ENCODE data around the gene PLD3.

The PLD3 gene

GRCh38 chr19:40335101-40335500, 13.4 kb upstream of the PLD3 start:
- no peak for FAIRE-seq

DNA sequence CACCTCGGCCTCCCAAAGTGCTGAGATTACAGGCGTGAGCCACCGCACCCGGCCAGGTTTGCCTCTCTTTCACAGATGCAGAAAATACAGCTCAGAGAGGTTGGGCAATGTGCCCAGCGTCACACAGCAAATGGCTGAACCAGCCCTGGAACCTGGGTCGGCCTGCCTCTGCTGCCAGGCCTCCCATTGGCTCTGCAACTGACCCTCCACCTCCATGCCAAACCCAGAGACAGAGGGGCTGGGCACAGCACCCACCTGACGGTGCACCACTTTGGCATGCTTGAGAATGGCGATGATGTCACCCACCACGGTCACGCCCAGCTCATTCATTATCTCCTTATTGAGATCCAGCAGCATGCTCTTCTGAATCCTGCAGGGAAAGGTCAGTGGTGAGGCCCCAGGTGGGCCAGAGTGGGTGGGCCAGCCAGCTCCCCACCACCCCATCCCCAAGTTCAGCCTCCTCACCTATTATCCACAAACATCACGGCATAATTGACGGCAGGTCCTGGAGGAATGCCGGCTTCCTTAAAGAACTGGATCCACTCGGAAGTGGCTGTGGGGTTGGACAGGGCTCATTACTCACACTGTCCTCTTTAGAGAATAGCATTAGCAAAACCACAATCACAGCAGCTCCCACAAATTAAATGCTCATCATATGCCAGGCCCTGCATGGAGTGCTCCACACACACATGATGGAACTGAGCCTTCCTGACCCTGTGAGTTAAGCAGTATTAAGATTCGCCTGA, 12.5 kb upstream of the PLD3 start:
- FAIRE-seq, result no peak

DNA sequence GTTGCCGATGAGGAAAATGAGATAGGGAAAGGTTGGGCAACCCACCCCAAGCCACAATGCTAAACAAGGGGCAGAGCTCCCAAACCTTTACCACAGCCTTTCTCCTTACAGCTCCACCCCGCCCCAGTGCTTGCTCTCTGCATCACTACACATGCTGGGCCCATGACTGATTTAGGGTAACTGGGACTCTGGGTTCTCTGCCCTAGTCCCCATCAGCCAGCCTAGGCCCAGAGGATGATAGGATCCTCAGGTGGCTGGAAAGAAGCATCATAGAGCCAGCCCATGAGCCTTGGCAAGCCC, 11.9 kb upstream of the PLD3 start:
- FAIRE-seq, result no peak

GRCh38 chr19:40337107-40337506, 11.4 kb upstream of the PLD3 start:
- no peak for FAIRE-seq

GRCh38 chr19:40337594-40337993, 10.9 kb upstream of the PLD3 start:
- no peak for FAIRE-seq

DNA sequence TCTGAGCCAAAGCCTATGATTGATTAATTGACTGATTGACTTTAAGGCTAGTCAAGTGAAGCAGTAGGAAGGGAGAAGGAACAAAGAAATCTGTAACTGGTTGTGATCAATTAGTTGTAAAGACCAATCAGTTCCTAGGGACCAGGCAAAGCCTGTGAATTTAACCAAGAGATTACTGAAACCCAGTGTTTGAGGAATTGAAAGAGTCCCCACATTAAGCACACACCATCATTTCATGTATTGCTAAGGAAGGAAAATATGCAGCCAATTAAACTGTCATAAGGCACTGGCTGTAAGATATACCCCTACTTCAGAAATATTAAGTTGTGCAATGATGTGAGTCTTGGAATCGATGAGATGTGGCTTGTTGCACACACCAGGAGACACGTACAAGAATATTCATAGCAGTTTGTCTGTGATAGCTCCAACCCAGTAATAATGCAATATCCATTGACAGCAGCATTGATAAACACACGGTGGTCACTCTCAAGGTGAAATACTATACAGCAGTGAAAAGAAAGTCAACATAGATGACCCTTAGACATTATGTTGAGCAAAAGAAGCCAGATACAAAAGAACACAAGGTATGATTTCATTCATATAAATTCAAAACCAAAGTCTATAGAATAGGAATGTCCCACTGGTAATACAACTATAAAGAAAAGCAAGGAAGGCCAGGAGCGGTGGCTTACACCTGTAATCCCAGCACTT, 9.3 kb upstream of the PLD3 start:
- FAIRE-seq, result no peak

DNA sequence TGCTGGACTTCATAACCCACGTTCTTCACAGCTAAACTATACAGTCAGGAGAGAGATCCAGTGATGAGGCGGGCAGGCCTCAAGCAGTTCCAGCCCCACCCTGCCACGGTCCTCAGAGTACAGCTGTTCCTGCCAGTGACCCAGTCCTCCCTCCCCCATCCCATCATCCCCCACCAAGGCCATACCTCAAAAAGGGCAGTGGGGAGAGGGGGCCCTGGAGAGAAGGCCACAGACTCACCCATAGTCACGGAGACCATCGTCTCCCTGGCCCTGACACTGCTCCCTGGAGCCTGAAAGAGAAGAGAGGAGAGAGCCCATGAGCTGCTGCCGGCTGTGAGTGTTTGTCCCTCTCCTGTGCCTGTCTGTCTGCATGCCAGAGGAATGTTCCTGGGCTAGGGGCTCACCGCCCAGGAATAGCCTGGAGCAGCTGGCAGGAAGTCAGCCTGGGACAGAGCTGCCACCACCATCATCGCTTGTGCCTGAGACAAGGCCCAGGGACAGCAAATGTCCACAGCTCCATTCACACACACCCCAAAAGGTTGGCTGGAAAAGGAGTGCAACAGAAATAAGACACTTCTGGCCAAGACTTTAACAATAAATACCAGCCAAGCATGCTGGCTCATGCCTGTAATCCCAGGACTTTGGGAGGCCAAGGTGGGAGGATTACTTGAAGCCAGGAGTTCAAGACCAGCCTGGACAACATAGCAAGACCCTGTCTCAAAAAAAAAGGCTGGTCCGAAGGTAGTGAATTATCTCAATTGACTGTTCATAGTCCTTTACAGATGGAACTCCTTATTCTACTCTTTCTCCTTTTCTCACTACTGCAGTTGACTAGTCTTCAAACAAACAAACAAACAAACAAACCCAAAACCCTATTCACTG, 6.7 kb upstream of the PLD3 start:
- no peak for FAIRE-seq

GRCh38 chr19:40342644-40343311, 5.7 kb upstream of the PLD3 start:
- no peak for FAIRE-seq

- no peak for FAIRE-seq
These were observed 4.1 kb upstream of the PLD3 start for GRCh38 chr19:40344422-40344821.

GRCh38 chr19:40348961-40349507, 539 bp downstream of the PLD3 start:
- FAIRE-seq, result no peak

- no peak for FAIRE-seq
These were observed 7.6 kb downstream of the PLD3 start for GRCh38 chr19:40355975-40356680.

- FAIRE-seq, result no peak
These were observed 8.4 kb downstream of the PLD3 start for GRCh38 chr19:40356681-40357595.

DNA sequence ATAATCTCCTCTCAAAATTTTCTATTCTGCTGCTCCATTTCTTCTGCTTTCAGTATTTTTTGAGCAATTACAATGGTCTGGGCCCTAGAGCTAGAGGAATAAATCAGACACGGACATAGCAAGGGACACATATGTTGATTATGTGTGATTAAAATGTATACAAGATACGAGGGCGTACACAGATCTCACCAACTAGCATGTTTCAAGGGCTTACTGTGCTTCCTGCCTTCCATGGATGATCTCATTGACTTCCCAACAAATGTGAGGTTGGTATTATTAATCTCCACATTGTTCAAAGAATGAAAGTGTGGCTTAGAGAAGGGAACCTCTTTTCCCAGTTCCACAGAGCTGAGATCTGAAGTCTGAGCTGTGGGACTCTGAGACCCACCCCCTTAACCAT, 9.1 kb downstream of the PLD3 start:
- FAIRE-seq, result no peak

- no peak for FAIRE-seq
These were observed 10.3 kb downstream of the PLD3 start for GRCh38 chr19:40358773-40359172.

GRCh38 chr19:40360020-40360707, 11.7 kb downstream of the PLD3 start:
- no peak for FAIRE-seq

DNA sequence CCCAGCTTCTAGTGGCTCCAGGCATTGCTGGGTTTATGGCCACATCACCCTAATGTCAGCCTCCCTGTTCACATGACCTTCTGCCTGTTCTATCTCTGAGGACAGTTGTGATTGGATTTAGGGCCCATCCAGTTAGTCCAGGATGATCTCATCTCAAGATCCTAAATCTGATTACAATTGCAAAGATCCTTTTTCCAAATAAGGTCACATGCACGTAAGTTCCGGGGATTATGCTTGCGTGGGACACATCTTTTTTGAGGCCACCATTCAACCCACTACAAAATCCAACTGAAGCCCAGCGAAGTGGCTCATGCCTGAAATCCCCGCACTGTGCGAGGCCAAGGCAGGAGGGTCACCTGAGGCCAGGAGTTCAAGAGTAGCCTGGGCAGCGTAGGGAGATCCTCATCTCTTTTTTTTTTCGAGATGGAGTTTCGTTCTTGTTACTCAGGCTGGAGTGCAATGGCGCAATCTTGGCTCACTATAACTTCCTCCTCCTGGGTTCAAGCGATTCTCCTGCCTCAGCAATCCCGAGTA, 12.3 kb downstream of the PLD3 start:
- FAIRE-seq, result no peak

GRCh38 chr19:40362160-40362559, 13.7 kb downstream of the PLD3 start:
- FAIRE-seq, result no peak

DNA sequence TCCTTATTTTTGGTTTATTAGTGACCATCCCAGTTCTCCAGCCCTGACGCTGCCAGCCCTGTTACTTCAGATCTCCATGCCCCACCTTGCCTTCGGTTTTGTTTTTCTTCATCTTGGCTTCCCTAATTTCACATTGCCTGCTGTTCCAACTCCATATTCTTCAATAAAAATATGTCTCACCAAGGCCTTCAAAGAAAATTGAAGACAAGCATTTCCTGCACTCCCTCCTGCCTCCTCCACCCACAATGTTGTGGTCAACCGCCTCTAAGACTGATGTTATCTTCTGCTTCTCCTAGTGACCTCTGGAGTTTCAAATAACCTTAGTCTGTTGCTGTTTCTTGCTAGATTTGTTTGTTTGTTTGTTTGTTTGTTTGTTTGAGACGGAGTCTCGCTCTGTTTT, 14.6 kb downstream of the PLD3 start:
- no peak for FAIRE-seq

DNA sequence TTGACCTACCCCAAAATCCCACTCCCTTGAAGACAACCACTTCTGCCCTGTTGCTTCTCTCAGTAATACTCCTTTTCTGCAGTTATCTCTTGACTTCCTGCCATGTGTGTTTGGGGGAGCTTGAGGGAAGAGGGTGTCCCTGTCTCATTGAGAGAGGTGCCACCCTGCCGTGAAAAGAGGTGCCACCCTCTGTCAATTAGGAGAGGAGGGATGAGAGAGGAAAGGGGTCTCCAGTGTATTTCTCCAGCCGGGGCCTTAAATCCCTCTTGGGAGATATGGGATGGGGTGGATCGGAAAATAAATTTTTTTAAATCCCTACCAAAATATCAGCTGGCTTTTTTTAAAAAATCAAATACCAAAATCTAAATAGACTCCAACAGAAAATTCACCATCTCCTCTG, 16.5 kb downstream of the PLD3 start:
- no peak for FAIRE-seq
